ENCODE measurements around the gene SCN1A.

The SCN1A gene

GRCh38 chr2:166147883-166148282 is 20.1 kb upstream of the SCN1A start:
- TF ChIP-seq REST (IDR thresholded peaks at IDR 0.05; ENCODE audit: low read depth), result peak; percentile 74
- TF ChIP-seq EP300 (IDR thresholded peaks at IDR 0.05; ENCODE audit: borderline replicate concordance), result no peak
- no peak for TF ChIP-seq EGR1 (IDR thresholded peaks at IDR 0.05)

GRCh38 chr2:166144071-166144470 is 16.3 kb upstream of the SCN1A start:
- TF ChIP-seq, protein P1, sequence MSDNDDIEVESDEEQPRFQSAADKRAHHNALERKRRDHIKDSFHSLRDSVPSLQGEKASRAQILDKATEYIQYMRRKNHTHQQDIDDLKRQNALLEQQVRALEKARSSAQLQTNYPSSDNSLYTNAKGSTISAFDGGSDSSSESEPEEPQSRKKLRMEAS (IDR thresholded peaks at IDR 0.05), result no peak
- TF ChIP-seq FOXM1 (IDR thresholded peaks at IDR 0.05; ENCODE audit: borderline replicate concordance, low read depth) (no peak), REST (IDR thresholded peaks at IDR 0.05; ENCODE audit: low read depth) (no peak), YY1 (IDR thresholded peaks at IDR 0.05; ENCODE audit: low read depth) (no peak), TEAD4 (IDR thresholded peaks at IDR 0.05) (no peak), EP300 (IDR thresholded peaks at IDR 0.05; ENCODE audit: borderline replicate concordance) (no peak), NFIC (IDR thresholded peaks at IDR 0.05) (no peak), RAD21 (IDR thresholded peaks at IDR 0.05; ENCODE audit: low read depth) (no peak)

DNA sequence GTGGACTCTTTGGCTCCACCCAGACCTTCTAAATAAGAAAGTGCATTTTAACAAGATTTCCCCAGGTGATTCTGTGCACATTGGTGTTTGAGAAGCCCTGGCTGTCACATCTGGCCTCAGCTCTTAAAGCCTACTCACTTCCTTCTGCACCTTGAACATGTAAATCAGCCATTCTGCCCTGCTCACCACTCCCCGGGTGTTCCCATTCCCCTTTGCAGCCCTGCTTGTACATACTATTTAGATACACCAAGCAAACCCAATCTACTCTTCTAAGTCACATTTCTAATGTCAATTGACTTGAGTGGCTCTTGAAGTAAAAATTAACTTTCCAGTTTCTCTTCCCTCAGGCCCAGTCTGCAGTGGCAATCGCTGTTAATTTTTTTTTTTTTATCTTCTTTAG is 13.1 kb upstream of the SCN1A start:
- TF ChIP-seq NFIC (IDR thresholded peaks at IDR 0.05) (no peak), FOXM1 (IDR thresholded peaks at IDR 0.05; ENCODE audit: borderline replicate concordance, low read depth) (no peak), RAD21 (IDR thresholded peaks at IDR 0.05; ENCODE audit: low read depth) (no peak), ZBTB7A (IDR thresholded peaks at IDR 0.05; ENCODE audit: low read depth) (no peak), REST (IDR thresholded peaks at IDR 0.05; ENCODE audit: low read depth) (no peak), EGR1 (IDR thresholded peaks at IDR 0.05) (no peak), YY1 (IDR thresholded peaks at IDR 0.05; ENCODE audit: low read depth) (no peak), EP300 (IDR thresholded peaks at IDR 0.05; ENCODE audit: borderline replicate concordance) (no peak), TEAD4 (IDR thresholded peaks at IDR 0.05) (no peak), TAF1 (IDR thresholded peaks at IDR 0.05; ENCODE audit: low read depth) (no peak), CREB1 (IDR thresholded peaks at IDR 0.05; ENCODE audit: low read depth) (no peak), CEBPB (IDR thresholded peaks at IDR 0.05) (no peak), TCF12 (IDR thresholded peaks at IDR 0.05; ENCODE audit: low read depth) (no peak), USF1 (IDR thresholded peaks at IDR 0.05) (no peak)
- TF ChIP-seq, protein P1 (IDR thresholded peaks at IDR 0.05), result no peak

DNA sequence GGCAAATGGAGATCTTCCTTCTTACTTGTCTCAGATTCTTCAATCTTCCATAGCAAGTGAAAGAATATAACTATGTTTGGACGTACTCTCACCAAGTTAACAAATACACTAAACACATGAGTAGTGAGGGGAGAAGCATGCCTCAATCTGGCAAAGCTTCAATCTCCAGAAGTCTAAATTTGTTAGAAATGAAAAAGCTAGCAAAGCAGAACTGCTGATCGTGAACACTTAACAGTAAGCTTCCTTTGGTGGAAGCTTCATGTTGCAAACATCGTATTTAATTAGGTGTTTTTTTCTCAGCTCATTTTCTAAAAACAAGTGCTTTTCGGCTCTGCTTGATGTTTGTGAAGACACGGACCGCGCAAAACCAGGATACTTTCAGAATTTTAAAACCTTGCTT is 12.7 kb upstream of the SCN1A start:
- TF ChIP-seq TCF12 (IDR thresholded peaks at IDR 0.05; ENCODE audit: low read depth) (no peak), ZBTB7A (IDR thresholded peaks at IDR 0.05; ENCODE audit: low read depth) (no peak), EGR1 (IDR thresholded peaks at IDR 0.05) (no peak), FOXM1 (IDR thresholded peaks at IDR 0.05; ENCODE audit: borderline replicate concordance, low read depth) (no peak), YY1 (IDR thresholded peaks at IDR 0.05; ENCODE audit: low read depth) (no peak), CREB1 (IDR thresholded peaks at IDR 0.05; ENCODE audit: low read depth) (no peak), EP300 (IDR thresholded peaks at IDR 0.05; ENCODE audit: borderline replicate concordance) (no peak), NFIC (IDR thresholded peaks at IDR 0.05) (no peak), TEAD4 (IDR thresholded peaks at IDR 0.05) (no peak), RAD21 (IDR thresholded peaks at IDR 0.05; ENCODE audit: low read depth) (no peak), TAF1 (IDR thresholded peaks at IDR 0.05; ENCODE audit: low read depth) (no peak), USF1 (IDR thresholded peaks at IDR 0.05) (no peak), REST (IDR thresholded peaks at IDR 0.05; ENCODE audit: low read depth) (no peak), CEBPB (IDR thresholded peaks at IDR 0.05) (no peak)
- TF ChIP-seq, protein P1 (IDR thresholded peaks at IDR 0.05), result no peak
